Measurements from ENCODE around the gene DGCR8.

DNA sequence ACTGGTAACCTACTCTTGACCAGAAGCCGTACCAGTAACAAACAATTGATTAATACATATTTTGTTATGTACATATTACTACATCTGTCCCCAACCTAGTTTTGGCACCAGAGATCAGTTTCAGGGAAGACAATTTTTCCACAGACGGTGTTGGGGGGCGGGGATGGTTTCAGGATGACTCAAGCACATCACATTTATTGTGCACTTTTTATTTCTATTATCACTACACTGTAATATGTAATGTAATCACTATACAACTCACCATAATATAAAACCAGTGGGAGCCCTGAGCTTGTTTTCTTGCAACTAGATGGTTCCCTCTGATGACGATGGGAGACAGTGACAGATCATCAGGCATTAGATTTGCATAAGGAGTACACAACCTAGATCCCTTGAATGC lies 15.5 kb downstream of the DGCR8 start:
- TF ChIP-seq, protein P1, sequence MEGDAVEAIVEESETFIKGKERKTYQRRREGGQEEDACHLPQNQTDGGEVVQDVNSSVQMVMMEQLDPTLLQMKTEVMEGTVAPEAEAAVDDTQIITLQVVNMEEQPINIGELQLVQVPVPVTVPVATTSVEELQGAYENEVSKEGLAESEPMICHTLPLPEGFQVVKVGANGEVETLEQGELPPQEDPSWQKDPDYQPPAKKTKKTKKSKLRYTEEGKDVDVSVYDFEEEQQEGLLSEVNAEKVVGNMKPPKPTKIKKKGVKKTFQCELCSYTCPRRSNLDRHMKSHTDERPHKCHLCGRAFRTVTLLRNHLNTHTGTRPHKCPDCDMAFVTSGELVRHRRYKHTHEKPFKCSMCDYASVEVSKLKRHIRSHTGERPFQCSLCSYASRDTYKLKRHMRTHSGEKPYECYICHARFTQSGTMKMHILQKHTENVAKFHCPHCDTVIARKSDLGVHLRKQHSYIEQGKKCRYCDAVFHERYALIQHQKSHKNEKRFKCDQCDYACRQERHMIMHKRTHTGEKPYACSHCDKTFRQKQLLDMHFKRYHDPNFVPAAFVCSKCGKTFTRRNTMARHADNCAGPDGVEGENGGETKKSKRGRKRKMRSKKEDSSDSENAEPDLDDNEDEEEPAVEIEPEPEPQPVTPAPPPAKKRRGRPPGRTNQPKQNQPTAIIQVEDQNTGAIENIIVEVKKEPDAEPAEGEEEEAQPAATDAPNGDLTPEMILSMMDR (IDR thresholded peaks at IDR 0.05) = no peak
- TF ChIP-seq POLR2A (IDR thresholded peaks at IDR 0.05) = no peak
